SK-N-SH treated with all-trans-retinoic acid at 6 μM for 48 hours (cell line): ENCODE measurements around the gene ROPN1L.

Experiments used
- ATAC-seq: fragments of 200-7000 bp; cut with Tn5 transposase; 3 replicates; pipeline ENCODE4 v1.9.1; 2020; ENCODE audit warnings: mild to moderate bottlenecking, moderate library complexity
- ARNTL ChIP-seq: fragments of 450-650 bp; formaldehyde crosslinking; IDR thresholded peaks from 2 replicates; pipeline ENCODE4 v1.5.0; 2020; ENCODE audit warnings: low read depth, mild to moderate bottlenecking, moderate library complexity, borderline replicate concordance
- BACH2 ChIP-seq: fragments of 250-450 bp; sonication (Bioruptor Pico); IDR thresholded peaks from 2 replicates; pipeline ENCODE4 v1.9.0; 2021; ENCODE audit warnings: mild to moderate bottlenecking, borderline replicate concordance
- CSDC2 ChIP-seq: fragments of 250-450 bp; sonication (Bioruptor Pico); IDR thresholded peaks from 2 replicates; pipeline ENCODE4 v1.5.0; 2020; ENCODE audit warnings: mild to moderate bottlenecking, moderate library complexity
- GLIS3 ChIP-seq: fragments of 250-450 bp; sonication (Bioruptor Pico); IDR thresholded peaks from 2 replicates; pipeline ENCODE4 v1.5.0; 2020; ENCODE audit warnings: mild to moderate bottlenecking, moderate library complexity
- OSR1 ChIP-seq: fragments of 250-450 bp; sonication (Bioruptor Pico); IDR thresholded peaks from 2 replicates; pipeline ENCODE4 v1.8.0; 2022; ENCODE audit warnings: moderate library complexity, mild to moderate bottlenecking, inconsistent platforms
- PATZ1 ChIP-seq: fragments of 250-450 bp; sonication (Bioruptor Pico); IDR thresholded peaks from 2 replicates; pipeline ENCODE4 v1.8.0; 2020; ENCODE audit warnings: mild to moderate bottlenecking, moderate library complexity, borderline replicate concordance
- POU6F1 ChIP-seq: fragments of 250-450 bp; sonication (Bioruptor Pico); IDR thresholded peaks from 2 replicates; pipeline ENCODE4 v1.8.0; 2021; ENCODE audit warnings: low read depth, mild to moderate bottlenecking, moderate library complexity, borderline replicate concordance
- PPARA ChIP-seq: fragments of 250-450 bp; sonication (Bioruptor Pico); IDR thresholded peaks from 2 replicates; pipeline ENCODE4 v1.5.0; 2020; ENCODE audit warnings: mild to moderate bottlenecking, borderline replicate concordance
- SNAI2 ChIP-seq: fragments of 250-450 bp; sonication (Bioruptor Pico); IDR thresholded peaks from 2 replicates; pipeline ENCODE4 v1.5.0; 2020; ENCODE audit warnings: mild to moderate bottlenecking, moderate library complexity
- TCF4 ChIP-seq: fragments of 250-450 bp; sonication (Bioruptor Pico); IDR thresholded peaks from 2 replicates; pipeline ENCODE4 v1.8.0; 2021; ENCODE audit warnings: mild to moderate bottlenecking, moderate library complexity, borderline replicate concordance
- TOX ChIP-seq: fragments of 250-450 bp; sonication (Bioruptor Pico); IDR thresholded peaks from 2 replicates; pipeline ENCODE4 v1.8.0; 2021; ENCODE audit warnings: mild to moderate bottlenecking, moderate library complexity, borderline replicate concordance
- ZC3H10 ChIP-seq: fragments of 250-450 bp; sonication (Bioruptor Pico); IDR thresholded peaks from 2 replicates; pipeline ENCODE4 v1.5.1; 2021; ENCODE audit warnings: mild to moderate bottlenecking, moderate library complexity
- ZFP3 ChIP-seq: fragments of 250-450 bp; sonication (Bioruptor Pico); IDR thresholded peaks from 2 replicates; pipeline ENCODE4 v1.5.0; 2020; ENCODE audit warnings: mild to moderate bottlenecking, moderate library complexity
- ZNF565 ChIP-seq: fragments of 450-650 bp; formaldehyde crosslinking; conservative IDR thresholded peaks from 2 replicates; pipeline ENCODE4 v1.5.0; 2020; ENCODE audit warnings: low read depth, mild to moderate bottlenecking, moderate library complexity
- ZNF8 ChIP-seq: fragments of 450-650 bp; formaldehyde crosslinking; IDR thresholded peaks from 2 replicates; pipeline ENCODE4 v1.5.0; 2020; ENCODE audit warnings: mild to moderate bottlenecking, moderate library complexity
- TF ChIP-seq, protein P1 (sequence below): fragments of 250-450 bp; sonication (Bioruptor Pico); IDR thresholded peaks from 2 replicates; pipeline ENCODE4 v1.5.1; 2020; ENCODE audit warnings: low read depth, mild to moderate bottlenecking, moderate library complexity
- TF ChIP-seq, protein P2 (sequence below): fragments of 250-450 bp; sonication (Bioruptor Pico); IDR thresholded peaks from 2 replicates; pipeline ENCODE4 v1.5.0; 2020; ENCODE audit warnings: mild to moderate bottlenecking, moderate library complexity
- TF ChIP-seq, protein P3 (sequence below): fragments of 250-450 bp; sonication (Bioruptor Pico); IDR thresholded peaks from 2 replicates; pipeline ENCODE4 v1.5.1; 2021; ENCODE audit warnings: mild to moderate bottlenecking, moderate library complexity

The ROPN1L gene

DNA sequence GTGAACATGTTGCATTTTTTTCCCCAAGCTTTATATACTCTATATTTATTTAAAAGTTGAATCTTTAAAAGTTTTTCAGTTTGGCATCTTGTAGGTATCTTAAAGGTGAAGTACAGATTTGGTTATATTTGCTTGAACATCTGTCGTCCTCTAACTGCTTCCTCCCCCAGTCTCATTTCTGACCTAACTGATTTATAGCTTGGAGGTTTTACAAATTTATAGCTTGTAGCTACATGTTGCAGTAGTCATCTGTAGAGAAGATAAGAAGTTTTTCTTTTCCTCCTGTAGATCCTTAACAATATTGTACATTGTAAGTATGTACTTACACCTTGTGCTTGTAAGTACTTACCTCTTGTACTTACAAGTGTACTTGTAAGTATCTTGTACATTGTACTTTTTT, 31.0 kb upstream of the ROPN1L start:
- TF ChIP-seq BACH2 (CRISPR knock-in tag) (no peak), ZNF8 (CRISPR knock-in tag) (no peak), TCF4 (CRISPR knock-in tag) (no peak)
- ATAC-seq: no peak

DNA sequence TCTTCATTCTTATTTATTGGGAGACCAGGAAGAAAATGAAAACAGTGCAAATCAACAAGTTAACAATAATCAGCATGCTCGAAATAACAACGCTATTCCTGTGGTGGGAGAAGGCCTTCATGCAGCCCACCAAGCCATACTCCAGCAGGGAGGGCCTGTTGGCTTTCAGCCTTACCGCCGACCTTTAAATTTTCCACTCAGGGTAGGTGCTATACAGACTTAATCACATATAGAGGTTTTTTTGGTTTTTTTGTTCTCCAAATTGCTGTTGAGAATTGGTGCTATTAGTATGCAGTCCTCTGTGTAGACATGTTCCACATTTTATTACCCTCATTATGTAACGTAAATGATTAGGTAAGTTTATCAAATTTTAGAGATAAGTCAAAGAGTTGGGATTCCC, 30.3 kb upstream of the ROPN1L start:
- TF ChIP-seq SNAI2: no peak
- no peak for TF ChIP-seq ZNF565 (CRISPR knock-in tag)
- TF ChIP-seq ZC3H10 (CRISPR knock-in tag): no peak
- no peak for TF ChIP-seq PPARA (CRISPR knock-in tag)
- TF ChIP-seq, protein P1, sequence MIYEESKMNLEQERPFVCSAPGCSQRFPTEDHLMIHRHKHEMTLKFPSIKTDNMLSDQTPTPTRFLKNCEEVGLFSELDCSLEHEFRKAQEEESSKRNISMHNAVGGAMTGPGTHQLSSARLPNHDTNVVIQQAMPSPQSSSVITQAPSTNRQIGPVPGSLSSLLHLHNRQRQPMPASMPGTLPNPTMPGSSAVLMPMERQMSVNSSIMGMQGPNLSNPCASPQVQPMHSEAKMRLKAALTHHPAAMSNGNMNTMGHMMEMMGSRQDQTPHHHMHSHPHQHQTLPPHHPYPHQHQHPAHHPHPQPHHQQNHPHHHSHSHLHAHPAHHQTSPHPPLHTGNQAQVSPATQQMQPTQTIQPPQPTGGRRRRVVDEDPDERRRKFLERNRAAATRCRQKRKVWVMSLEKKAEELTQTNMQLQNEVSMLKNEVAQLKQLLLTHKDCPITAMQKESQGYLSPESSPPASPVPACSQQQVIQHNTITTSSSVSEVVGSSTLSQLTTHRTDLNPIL: no peak
- no peak for TF ChIP-seq BACH2 (CRISPR knock-in tag)
- TF ChIP-seq CSDC2 (CRISPR knock-in tag): no peak
- TF ChIP-seq TCF4 (CRISPR knock-in tag): no peak
- no peak for TF ChIP-seq TOX
- TF ChIP-seq POU6F1 (CRISPR knock-in tag): no peak
- no peak for TF ChIP-seq ZFP3 (CRISPR knock-in tag)
- TF ChIP-seq, protein P2, sequence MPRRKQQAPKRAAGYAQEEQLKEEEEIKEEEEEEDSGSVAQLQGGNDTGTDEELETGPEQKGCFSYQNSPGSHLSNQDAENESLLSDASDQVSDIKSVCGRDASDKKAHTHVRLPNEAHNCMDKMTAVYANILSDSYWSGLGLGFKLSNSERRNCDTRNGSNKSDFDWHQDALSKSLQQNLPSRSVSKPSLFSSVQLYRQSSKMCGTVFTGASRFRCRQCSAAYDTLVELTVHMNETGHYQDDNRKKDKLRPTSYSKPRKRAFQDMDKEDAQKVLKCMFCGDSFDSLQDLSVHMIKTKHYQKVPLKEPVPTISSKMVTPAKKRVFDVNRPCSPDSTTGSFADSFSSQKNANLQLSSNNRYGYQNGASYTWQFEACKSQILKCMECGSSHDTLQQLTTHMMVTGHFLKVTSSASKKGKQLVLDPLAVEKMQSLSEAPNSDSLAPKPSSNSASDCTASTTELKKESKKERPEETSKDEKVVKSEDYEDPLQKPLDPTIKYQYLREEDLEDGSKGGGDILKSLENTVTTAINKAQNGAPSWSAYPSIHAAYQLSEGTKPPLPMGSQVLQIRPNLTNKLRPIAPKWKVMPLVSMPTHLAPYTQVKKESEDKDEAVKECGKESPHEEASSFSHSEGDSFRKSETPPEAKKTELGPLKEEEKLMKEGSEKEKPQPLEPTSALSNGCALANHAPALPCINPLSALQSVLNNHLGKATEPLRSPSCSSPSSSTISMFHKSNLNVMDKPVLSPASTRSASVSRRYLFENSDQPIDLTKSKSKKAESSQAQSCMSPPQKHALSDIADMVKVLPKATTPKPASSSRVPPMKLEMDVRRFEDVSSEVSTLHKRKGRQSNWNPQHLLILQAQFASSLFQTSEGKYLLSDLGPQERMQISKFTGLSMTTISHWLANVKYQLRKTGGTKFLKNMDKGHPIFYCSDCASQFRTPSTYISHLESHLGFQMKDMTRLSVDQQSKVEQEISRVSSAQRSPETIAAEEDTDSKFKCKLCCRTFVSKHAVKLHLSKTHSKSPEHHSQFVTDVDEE (CRISPR knock-in tag): no peak
- TF ChIP-seq PATZ1 (CRISPR knock-in tag): no peak
- TF ChIP-seq, protein P3, sequence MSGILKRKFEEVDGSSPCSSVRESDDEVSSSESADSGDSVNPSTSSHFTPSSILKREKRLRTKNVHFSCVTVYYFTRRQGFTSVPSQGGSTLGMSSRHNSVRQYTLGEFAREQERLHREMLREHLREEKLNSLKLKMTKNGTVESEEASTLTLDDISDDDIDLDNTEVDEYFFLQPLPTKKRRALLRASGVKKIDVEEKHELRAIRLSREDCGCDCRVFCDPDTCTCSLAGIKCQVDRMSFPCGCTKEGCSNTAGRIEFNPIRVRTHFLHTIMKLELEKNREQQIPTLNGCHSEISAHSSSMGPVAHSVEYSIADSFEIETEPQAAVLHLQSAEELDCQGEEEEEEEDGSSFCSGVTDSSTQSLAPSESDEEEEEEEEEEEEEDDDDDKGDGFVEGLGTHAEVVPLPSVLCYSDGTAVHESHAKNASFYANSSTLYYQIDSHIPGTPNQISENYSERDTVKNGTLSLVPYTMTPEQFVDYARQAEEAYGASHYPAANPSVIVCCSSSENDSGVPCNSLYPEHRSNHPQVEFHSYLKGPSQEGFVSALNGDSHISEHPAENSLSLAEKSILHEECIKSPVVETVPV: no peak
- no peak for TF ChIP-seq GLIS3 (CRISPR knock-in tag)
- no peak for TF ChIP-seq OSR1 (CRISPR knock-in tag)
- ATAC-seq: no peak

DNA sequence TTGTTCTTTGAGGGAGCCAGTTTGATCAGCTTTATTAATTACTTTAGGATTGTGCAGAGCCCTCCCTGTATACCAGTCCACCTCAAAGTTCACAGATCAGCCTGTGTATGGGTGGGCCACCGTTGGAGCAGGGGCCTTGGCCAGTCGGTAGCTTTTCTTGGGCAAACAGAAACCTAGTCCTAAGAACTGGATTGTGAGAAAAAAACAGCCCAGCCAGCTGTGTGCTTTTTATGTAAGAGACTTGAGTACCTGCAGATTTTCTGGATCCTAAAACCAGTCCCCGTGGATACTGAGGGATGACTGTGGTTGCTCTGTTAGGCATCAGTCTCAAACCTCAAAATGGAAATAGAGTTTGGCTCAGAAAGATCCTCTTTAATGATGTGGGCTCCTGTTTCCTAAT, 24.8 kb upstream of the ROPN1L start:
- no peak for TF ChIP-seq ARNTL (CRISPR knock-in tag)
- no peak for TF ChIP-seq ZNF565 (CRISPR knock-in tag)
- no peak for TF ChIP-seq OSR1 (CRISPR knock-in tag)
- TF ChIP-seq PATZ1 (CRISPR knock-in tag): no peak
- no peak for ATAC-seq
